T-cell (primary cell): Measurements from ENCODE around the gene TRABD. TPM values are rescaled to one million over a fixed set of nuclear protein-coding genes. Genes with fewer than 3 reads are reported as not detected.
"Not testable (repeated sequence)": the region's sequence is repeated elsewhere in the genome, so short reads cannot be mapped to it uniquely, and the experiment has no call there.

ENCODE experiments used
- ATAC-seq, 4 experiments: fragments of 200-7000 bp in 3 of 4; fragments of 150-1000 bp in 1 of 4; cut with Tn5 transposase; replicated peaks in 1 of 4; 1 replicate in 3 of 4; 2 replicates in 1 of 4; pipeline ENCODE4 v1.10.0; 2021; ENCODE audit warnings: moderate library complexity in 3 of 4, mild to moderate bottlenecking in 2 of 4, moderate number of reproducible peaks in 1 of 4
- CTCF ChIA-PET, 2 donors: fragments of 300-600 bp; sonication (Branson Sonifier 250); formaldehyde crosslinking; loops; one replicate each; lab custom pipeline; 2022; ENCODE audit warnings: antibody characterized with exemption in 2 of 2; lab: Charles Lee
- POLR2A ChIA-PET, 2 donors: fragments of 300-600 bp; sonication (Branson Sonifier 250); formaldehyde crosslinking; loops; one replicate each; lab custom pipeline; 2022; ENCODE audit warnings: antibody characterized with exemption in 2 of 2; lab: Charles Lee
- DNase-seq, 35 experiments: peaks; one replicate each; pipeline versions ENCODE4 v3.0.0 to v3.0.0-alpha.2; 2013 to 2023
- H3K27ac ChIP-seq: one replicate; pipeline ENCODE4 v1.5.1; 2013; ENCODE audit warnings: low read length
- H3K27me3 ChIP-seq, 2 experiments: replicated peaks in 1 of 2; 1 replicate in 1 of 2; 2 replicates in 1 of 2; pipeline versions ENCODE4 v1.6.1 to v1.7.0; 2013; ENCODE audit warnings: low read length in 1 of 2, mixed read lengths in 1 of 2; ENCODE audit not compliant: control insufficient read depth in 2 of 2, insufficient read depth in 2 of 2; ENCODE audit errors: extremely low read depth in 1 of 2
- H3K36me3 ChIP-seq, 2 donors: 1 replicate in 1 of 2; 2 replicates in 1 of 2; pipeline versions ENCODE4 v1.6.1 to v1.7.0; 2013; ENCODE audit warnings: low read length in 1 of 2; ENCODE audit not compliant: control insufficient read depth in 2 of 2, insufficient read depth in 1 of 2; ENCODE audit errors: extremely low read depth in 1 of 2
- H3K4me1 ChIP-seq, 2 experiments: 1 replicate in 1 of 2; 2 replicates in 1 of 2; pipeline versions ENCODE4 v1.6.1 to v1.7.0; 2013; ENCODE audit warnings: low read length in 2 of 2, mixed read lengths in 1 of 2; ENCODE audit not compliant: insufficient read depth in 2 of 2, control insufficient read depth in 1 of 2; ENCODE audit errors: extremely low read depth in 1 of 2
- H3K4me3 ChIP-seq, 2 donors: 1 replicate in 1 of 2; 2 replicates in 1 of 2; pipeline versions ENCODE4 v1.5.1 to v1.7.0; 2013; ENCODE audit warnings: mild to moderate bottlenecking in 2 of 2, low read length in 1 of 2, moderate library complexity in 1 of 2; ENCODE audit not compliant: control insufficient read depth in 1 of 2; ENCODE audit errors: extremely low read depth in 1 of 2
- H3K9me3 ChIP-seq: 2 replicates; pipeline ENCODE4 v1.7.0; 2013
- H3K27ac Mint-ChIP-seq, 2 donors: one replicate each; pipeline ENCODE4 v1.8.0; 2020 to 2021; ENCODE audit warnings: mild to moderate bottlenecking in 2 of 2, mixed read lengths in 2 of 2
- H3K27me3 Mint-ChIP-seq, 2 donors: one replicate each; pipeline ENCODE4 v1.8.0; 2021 to 2022; ENCODE audit warnings: mixed read lengths in 2 of 2
- H3K36me3 Mint-ChIP-seq: one replicate; pipeline ENCODE4 v1.8.0; 2021; ENCODE audit warnings: mixed read lengths
- H3K4me1 Mint-ChIP-seq, 3 donors: one replicate each; pipeline ENCODE4 v1.8.0; 2020 to 2022; ENCODE audit warnings: mixed read lengths in 3 of 3, mild to moderate bottlenecking in 1 of 3
- H3K4me3 Mint-ChIP-seq, 3 donors: one replicate each; pipeline ENCODE4 v1.8.0; 2020 to 2022; ENCODE audit warnings: mild to moderate bottlenecking in 3 of 3, mixed read lengths in 3 of 3, moderate library complexity in 3 of 3
- H3K9me3 Mint-ChIP-seq, 3 donors: one replicate each; pipeline ENCODE4 v1.8.0; 2020 to 2022; ENCODE audit warnings: mixed read lengths in 3 of 3
- WGBS: methylation state at CpG from one replicate; pipeline ENCODE4 v1.1.5; 2013; ENCODE audit warnings: missing lambda C conversion rate; ENCODE audit not compliant: insufficient coverage; 5-methylcytosine and 5-hydroxymethylcytosine counted together
- total RNA-seq, 35 experiments: library from RNA in 6 of 35; stranded (reverse) in 6 of 35; fragments of 120-200 nt in 1 of 35; gene quantifications; one replicate each; pipeline versions ENCODE4 v1.2.1 to v1.2.4 and lab custom pipeline; 2013 to 2026

Gene TRABD, protein sequence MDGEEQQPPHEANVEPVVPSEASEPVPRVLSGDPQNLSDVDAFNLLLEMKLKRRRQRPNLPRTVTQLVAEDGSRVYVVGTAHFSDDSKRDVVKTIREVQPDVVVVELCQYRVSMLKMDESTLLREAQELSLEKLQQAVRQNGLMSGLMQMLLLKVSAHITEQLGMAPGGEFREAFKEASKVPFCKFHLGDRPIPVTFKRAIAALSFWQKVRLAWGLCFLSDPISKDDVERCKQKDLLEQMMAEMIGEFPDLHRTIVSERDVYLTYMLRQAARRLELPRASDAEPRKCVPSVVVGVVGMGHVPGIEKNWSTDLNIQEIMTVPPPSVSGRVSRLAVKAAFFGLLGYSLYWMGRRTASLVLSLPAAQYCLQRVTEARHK
- total RNA-seq (100 to 1,000 TPM; 116 to 213 (median 175) TPM), total RNA-seq (lab: John Stamatoyannopoulos, UW) (55.2 to 296 (median 154) reads per million in 29 experiments)
- total RNA-seq (2013): 50.2 TPM

DNA sequence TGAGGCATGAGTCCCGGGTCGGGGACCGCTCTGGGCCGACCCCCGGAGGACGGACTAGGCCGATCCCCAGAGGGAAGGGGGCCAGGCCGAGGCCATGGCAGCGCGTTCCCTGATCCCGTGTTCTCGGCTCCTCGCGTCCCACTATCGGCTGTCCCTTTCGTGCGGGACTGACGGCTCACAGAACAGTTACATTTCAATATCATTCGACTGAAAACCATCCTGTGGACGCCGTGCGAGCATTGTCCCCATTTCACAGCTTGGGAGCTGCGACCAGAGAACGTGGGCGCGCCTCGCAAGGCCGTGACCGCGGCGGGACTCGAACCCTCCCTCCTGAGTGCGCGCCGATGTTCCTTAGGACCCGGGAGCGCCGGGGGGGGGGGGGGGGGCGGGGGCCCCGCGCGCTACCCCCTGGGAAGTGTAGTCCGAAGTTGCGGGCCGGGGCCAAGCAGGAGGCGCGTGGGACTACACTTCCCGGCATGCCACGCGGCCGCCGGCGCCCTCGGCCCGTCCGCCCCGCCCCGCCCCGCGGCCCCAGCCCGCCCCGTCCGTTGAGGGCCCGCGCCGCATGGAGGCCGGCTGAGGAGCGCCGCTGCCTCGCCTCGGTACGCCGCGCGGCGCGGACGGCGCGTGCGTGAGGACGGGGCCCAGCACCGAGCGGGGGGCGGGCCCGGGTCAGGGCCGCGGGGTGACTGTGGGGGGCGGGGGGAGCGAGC lies at the start of gene TRABD:
TRABD (plus strand) TSS at position 539 of the 713 bp plus-strand sequence. CDS start 7,148 bp downstream, outside the sequence.
- H3K4me3 ChIP-seq: peak within 1 kb of the TSS; percentile 57 to 79
- no peaks in the 10 kb centered on the region for H3K9me3 ChIP-seq
- DNase-seq (peak; percentile 74 to 95 (median 84)), ATAC-seq (peak; percentile 74 to 83 (median 77))
- H3K4me3 Mint-ChIP-seq: peak within 1 kb of the TSS; percentile 86 to 95 (median 89)
- H3K36me3 ChIP-seq: peaks cover 0 to 3% of the 10 kb centered on the region in 2 donors
- peaks cover 16 to 38% (median 35%) of the 10 kb centered on the region in 3 donors for H3K4me1 Mint-ChIP-seq
- peak within 1 kb of the TSS; percentile 93 to 94 for H3K27ac Mint-ChIP-seq
- H3K27ac ChIP-seq: peak within 1 kb of the TSS; percentile 74
- ChIA-PET CTCF (no interaction called here), POLR2A (no interaction called here)
- peaks cover 0 to 21% of the 10 kb centered on the region in 2 experiments for H3K27me3 ChIP-seq
- H3K9me3 Mint-ChIP-seq: no peaks in the 10 kb centered on the region
- no peaks in the 10 kb centered on the region for H3K27me3 Mint-ChIP-seq
- peaks cover 23 to 54% of the 10 kb centered on the region in 2 experiments for H3K4me1 ChIP-seq
- H3K36me3 Mint-ChIP-seq: no peaks in the 10 kb centered on the region
- whole genome bisulfite sequencing: 4% methylated on average over 40 of the region's 90 CpGs

DNA sequence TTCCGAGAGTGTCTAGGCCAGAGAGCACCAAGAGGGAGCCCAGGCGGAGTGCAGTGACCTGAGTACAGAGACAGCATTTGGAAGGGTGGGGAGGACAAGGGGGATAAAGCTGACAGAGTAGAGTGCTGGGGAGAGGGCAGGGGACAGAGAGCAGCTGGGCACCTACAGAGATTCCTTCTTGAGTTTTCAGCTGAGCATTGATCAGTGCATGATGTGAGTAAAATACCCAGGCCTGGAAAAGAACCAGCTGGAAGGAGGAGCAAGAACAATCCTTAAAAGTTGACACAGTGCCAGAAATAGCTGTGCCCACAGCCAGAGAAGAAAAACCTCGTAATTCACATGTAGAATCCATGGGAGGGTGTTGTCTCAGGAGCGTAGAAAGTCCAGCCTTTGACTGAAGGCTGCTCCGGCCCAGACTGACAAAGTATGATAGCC lies 49.1 kb upstream of the TRABD start:
- peaks cover 1% of the 10 kb centered on the region for H3K36me3 Mint-ChIP-seq
- H3K27ac Mint-ChIP-seq: no peak overlapping the region
- peaks cover 0 to 7% (median 0%) of the 10 kb centered on the region in 3 donors for H3K4me1 Mint-ChIP-seq
- Histone ChIP-seq H3K36me3 (no peaks in the 10 kb centered on the region), H3K27me3 (peaks cover 0 to 28% of the 10 kb centered on the region in 2 experiments), H3K9me3 (no peaks in the 10 kb centered on the region), H3K4me1 (no peaks in the 10 kb centered on the region), H3K4me3 (no peak overlapping the region), H3K27ac (no peak overlapping the region)
- ChIA-PET POLR2A (no interaction called here), CTCF (no interaction called here)
- H3K4me3 Mint-ChIP-seq: no peak overlapping the region
- WGBS: 94% methylated on average over 2 of the region's 5 CpGs
- H3K9me3 Mint-ChIP-seq: no peaks in the 10 kb centered on the region
- DNase-seq (no peak), ATAC-seq (no peak)
- peaks cover 21 to 33% of the 10 kb centered on the region in 2 donors for H3K27me3 Mint-ChIP-seq

DNA sequence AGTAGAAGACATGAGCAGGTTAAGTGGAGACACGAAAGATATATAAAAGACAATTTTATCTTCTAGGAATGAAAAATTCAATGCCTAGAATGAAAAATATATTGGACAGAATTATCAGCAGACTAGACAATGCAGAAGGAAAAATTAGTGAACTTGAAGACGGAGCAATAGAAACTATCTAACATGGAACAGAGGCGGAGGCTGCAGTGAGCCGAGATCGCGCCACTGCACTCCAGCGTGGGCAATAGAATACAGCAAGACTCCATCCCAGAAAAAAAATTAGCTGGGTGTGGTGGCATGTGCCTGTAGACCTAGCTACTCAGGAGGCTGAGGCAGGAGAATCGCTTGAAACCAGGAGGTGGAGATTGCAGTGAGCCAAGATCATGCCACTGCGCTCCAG lies 48.4 kb upstream of the TRABD start:
- H3K27ac ChIP-seq, H3K4me1 ChIP-seq, DNase-seq, H3K36me3 ChIP-seq, H3K9me3 Mint-ChIP-seq, CTCF ChIA-PET, H3K4me3 ChIP-seq, H3K9me3 ChIP-seq, ATAC-seq, H3K4me1 Mint-ChIP-seq, H3K36me3 Mint-ChIP-seq, H3K27ac Mint-ChIP-seq, H3K4me3 Mint-ChIP-seq, POLR2A ChIA-PET: not testable (repeated sequence)
- H3K27me3 Mint-ChIP-seq: peaks cover 24 to 29% of the 10 kb centered on the region in 2 donors
- whole genome bisulfite sequencing: 100% methylated on average over 1 of the region's 9 CpGs
- H3K27me3 ChIP-seq: peaks cover 0 to 33% of the 10 kb centered on the region in 2 experiments

DNA sequence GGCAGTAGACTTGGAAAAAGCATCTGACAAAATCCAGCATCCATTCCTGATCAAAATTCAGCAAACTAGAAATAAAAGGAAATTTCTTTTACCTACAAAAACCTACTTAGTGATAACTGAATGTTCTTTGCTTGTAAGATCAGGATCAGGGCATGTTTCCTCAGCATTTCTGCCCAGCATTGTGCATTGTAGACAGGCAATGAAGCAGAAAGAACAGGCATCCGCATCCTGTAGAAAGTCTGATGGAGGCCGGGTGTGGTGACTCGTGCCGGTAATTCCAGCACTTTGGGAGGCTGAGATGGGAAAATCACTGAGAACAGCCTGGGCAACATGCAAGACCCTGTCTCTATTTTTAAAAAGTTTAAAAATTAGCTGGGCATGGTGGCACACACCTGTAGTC lies 47.7 kb upstream of the TRABD start:
- POLR2A ChIA-PET: no interaction called here
- CTCF ChIA-PET: no interaction called here
- H3K36me3 Mint-ChIP-seq: no peaks in the 10 kb centered on the region
- H3K27me3 ChIP-seq: peaks cover 0 to 35% of the 10 kb centered on the region in 2 experiments
- H3K4me3 Mint-ChIP-seq: no peak overlapping the region
- DNase-seq: no peak
- H3K27ac Mint-ChIP-seq: no peak overlapping the region
- H3K36me3 ChIP-seq: no peaks in the 10 kb centered on the region
- H3K4me1 Mint-ChIP-seq: peaks cover 0 to 7% (median 0%) of the 10 kb centered on the region in 3 donors
- H3K27ac ChIP-seq: no peak overlapping the region
- no peak overlapping the region for H3K4me3 ChIP-seq
- H3K9me3 ChIP-seq: no peaks in the 10 kb centered on the region
- 95% methylated on average over 4 of the region's 4 CpGs for WGBS
- H3K27me3 Mint-ChIP-seq: peaks cover 24 to 26% of the 10 kb centered on the region in 2 donors
- H3K9me3 Mint-ChIP-seq: no peaks in the 10 kb centered on the region
- no peaks in the 10 kb centered on the region for H3K4me1 ChIP-seq
- no peak for ATAC-seq

DNA sequence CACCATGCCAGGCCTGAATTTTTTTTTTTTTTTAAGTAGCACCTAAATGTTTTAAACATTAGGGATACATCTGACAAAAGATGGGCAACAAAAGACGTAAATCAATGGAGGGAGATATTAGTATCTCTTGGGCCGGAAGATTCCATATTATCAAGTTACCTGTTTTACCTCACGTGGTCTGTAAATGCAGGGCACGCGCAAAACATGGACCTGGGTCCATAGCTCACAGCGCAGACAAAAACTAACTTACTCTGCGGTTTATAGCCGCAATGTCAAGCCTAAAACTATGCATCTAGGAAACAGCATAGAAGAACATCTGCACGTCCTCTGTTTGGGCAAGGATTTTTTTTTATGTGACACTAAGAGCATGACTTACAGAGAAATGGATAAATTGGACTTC lies 46.7 kb upstream of the TRABD start:
- Mint-ChIP-seq H3K9me3 (no peaks in the 10 kb centered on the region), H3K4me3 (no peak overlapping the region), H3K4me1 (peaks cover 0 to 7% (median 0%) of the 10 kb centered on the region in 3 donors), H3K27me3 (peaks cover 24 to 25% of the 10 kb centered on the region in 2 donors), H3K36me3 (no peaks in the 10 kb centered on the region), H3K27ac (no peak overlapping the region)
- no peak for ATAC-seq
- DNase-seq: no peak
- no peak overlapping the region for H3K4me3 ChIP-seq
- peaks cover 0 to 36% of the 10 kb centered on the region in 2 experiments for H3K27me3 ChIP-seq
- ChIA-PET CTCF (no interaction called here), POLR2A (no interaction called here)
- no peaks in the 10 kb centered on the region for H3K4me1 ChIP-seq
- WGBS: 82% methylated on average over 7 of the region's 9 CpGs
- no peaks in the 10 kb centered on the region for H3K9me3 ChIP-seq
- no peaks in the 10 kb centered on the region for H3K36me3 ChIP-seq
- H3K27ac ChIP-seq: no peak overlapping the region

DNA sequence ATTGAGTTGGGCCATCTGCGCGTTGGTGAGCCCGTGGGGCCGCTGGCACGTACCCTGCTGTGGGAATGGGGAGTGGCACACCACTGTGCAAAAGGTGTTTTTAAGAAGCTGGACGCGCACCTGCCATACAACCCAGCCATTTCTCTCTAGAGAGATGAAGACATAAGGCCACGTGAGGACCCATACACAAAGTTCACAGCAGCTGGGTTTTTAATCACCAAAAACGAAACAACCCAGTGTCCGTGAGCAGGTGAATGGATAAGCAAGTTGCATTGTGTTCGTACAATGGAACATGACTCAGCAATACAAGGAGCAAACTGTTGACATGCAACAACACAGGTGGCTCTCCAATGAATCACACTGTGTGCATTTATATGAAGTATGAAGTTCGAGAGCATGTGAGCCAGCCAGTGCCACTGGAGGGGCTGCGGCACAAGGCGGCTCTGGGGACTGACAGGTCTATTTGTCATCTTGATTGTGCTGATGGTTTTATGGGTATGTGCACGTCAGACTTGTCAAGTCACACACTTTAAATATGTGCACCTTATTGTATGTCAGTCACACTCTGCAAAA lies 45.8 kb upstream of the TRABD start:
- H3K4me3 ChIP-seq: no peak overlapping the region
- no peak overlapping the region for H3K27ac Mint-ChIP-seq
- CTCF ChIA-PET: no interaction called here
- H3K27me3 Mint-ChIP-seq: peaks cover 19 to 24% of the 10 kb centered on the region in 2 donors
- no peaks in the 10 kb centered on the region for H3K9me3 ChIP-seq
- 58% methylated on average over 6 of the region's 15 CpGs for WGBS
- H3K4me3 Mint-ChIP-seq: no peak overlapping the region
- no peaks in the 10 kb centered on the region for H3K36me3 Mint-ChIP-seq
- H3K27ac ChIP-seq: no peak overlapping the region
- H3K9me3 Mint-ChIP-seq: no peaks in the 10 kb centered on the region
- H3K4me1 ChIP-seq: no peaks in the 10 kb centered on the region
- no peak for ATAC-seq
- H3K4me1 Mint-ChIP-seq: peaks cover 0 to 7% (median 0%) of the 10 kb centered on the region in 3 donors
- H3K36me3 ChIP-seq: no peaks in the 10 kb centered on the region
- no peak for DNase-seq
- POLR2A ChIA-PET: no interaction called here
- H3K27me3 ChIP-seq: peaks cover 0 to 36% of the 10 kb centered on the region in 2 experiments
